Stomach (tissue), 9 donors: Measurements from ENCODE around the gene TTC38. TPM values are rescaled to one million over a fixed set of nuclear protein-coding genes. Genes with fewer than 3 reads are reported as not detected.

Experiments used
- DNase-seq, 2 donors: peaks; one replicate each; pipeline versions ENCODE4 v3.0.0 to v3.0.0-alpha.2; 2013 to 2019
- H3K27ac ChIP-seq, 5 donors: fragments of 200-600 bp in 4 of 5; sonication (generic) in 4 of 5; one replicate each; pipeline ENCODE4 v1.5.1; 2013 to 2019; ENCODE audit warnings: mild to moderate bottlenecking in 1 of 5, moderate library complexity in 1 of 5
- H3K27me3 ChIP-seq, 3 donors: fragments of 200-600 bp; sonication (generic); one replicate each; pipeline ENCODE4 v1.5.1; 2017 to 2019; ENCODE audit warnings: mixed run types in 1 of 3
- H3K36me3 ChIP-seq, 4 donors: fragments of 200-600 bp; sonication (generic); 1 replicate in 3 of 4; 2 replicates in 1 of 4; pipeline ENCODE4 v1.5.1; 2016 to 2019
- H3K4me1 ChIP-seq, 4 donors: fragments of 200-600 bp; sonication (generic); one replicate each; pipeline ENCODE4 v1.5.1; 2016 to 2019
- H3K4me3 ChIP-seq, 4 donors: fragments of 200-600 bp; sonication (generic) in 3 of 4; one replicate each; pipeline ENCODE4 v1.5.1; 2016 to 2019; ENCODE audit warnings: mild to moderate bottlenecking in 1 of 4
- H3K9me3 ChIP-seq, 4 donors: fragments of 200-600 bp; sonication (generic); one replicate each; pipeline ENCODE4 v1.5.1; 2016 to 2019
- EP300 ChIP-seq: sonication (generic); formaldehyde crosslinking; IDR thresholded peaks from one replicate; pipeline ENCODE4 v1.6.1; 2017; ENCODE audit warnings: antibody characterized with exemption
- POLR2A ChIP-seq, 4 donors: fragments of 450-650 bp; IDR thresholded peaks; one replicate each; pipeline ENCODE4 v1.6.1; 2016; ENCODE audit warnings: antibody characterized with exemption in 4 of 4, control low read depth in 2 of 4, mild to moderate bottlenecking in 1 of 4, moderate library complexity in 1 of 4
- POLR2AphosphoS5 ChIP-seq, 3 donors: sonication (generic); formaldehyde crosslinking; IDR thresholded peaks; one replicate each; pipeline ENCODE4 v1.6.1; 2016; ENCODE audit warnings: antibody characterized with exemption in 3 of 3
- WGBS, 5 donors: extraction: QIAGEN DNeasy Blood & Tissue Kit in 3 of 5; methylation state at CpG; one replicate each; pipeline versions ENCODE4 v1.1.5 to v1.1.7; 2013 to 2018; 5-methylcytosine and 5-hydroxymethylcytosine counted together
- intact Hi-C: fragments of 100-400 bp; cut with DNase I; formaldehyde crosslinking; loops from one replicate; pipeline ENCODE4 v1.15.1; 2023; ENCODE audit warnings: low total_unique reads
- polyA plus RNA-seq, 3 donors: library from polyadenylated mRNA; stranded (reverse); fragments of 200-250 nt; gene quantifications; one replicate each; pipeline ENCODE4 v1.2.3, GENCODE V29; 2013
- total RNA-seq, 5 donors: library from RNA; depleted of rRNA; stranded (reverse); fragments of >200 nt; gene quantifications; one replicate each; pipeline versions ENCODE4 v1.1.0 to v1.2.3, GENCODE V29; 2014 to 2016
- TF ChIP-seq, protein P1 (sequence below), 7 experiments: fragments of 450-650 bp in 4 of 7; fragments of 200-600 bp in 3 of 7; sonication (generic) in 3 of 7; IDR thresholded peaks; one replicate each; pipeline ENCODE4 v1.5.1; 2016 to 2019; ENCODE audit warnings: antibody characterized with exemption in 7 of 7, control low read depth in 2 of 7, mild to moderate bottlenecking in 1 of 7
- donor health status: healthy with polysubstance abuse.
- donor health status: Bipolar disorder and iron deficiency.
- donor health status: healthy.

The TTC38 gene
- total and polyA plus RNA-seq, 8 donors: 20.0 to 411 (median 38.4) TPM

DNA sequence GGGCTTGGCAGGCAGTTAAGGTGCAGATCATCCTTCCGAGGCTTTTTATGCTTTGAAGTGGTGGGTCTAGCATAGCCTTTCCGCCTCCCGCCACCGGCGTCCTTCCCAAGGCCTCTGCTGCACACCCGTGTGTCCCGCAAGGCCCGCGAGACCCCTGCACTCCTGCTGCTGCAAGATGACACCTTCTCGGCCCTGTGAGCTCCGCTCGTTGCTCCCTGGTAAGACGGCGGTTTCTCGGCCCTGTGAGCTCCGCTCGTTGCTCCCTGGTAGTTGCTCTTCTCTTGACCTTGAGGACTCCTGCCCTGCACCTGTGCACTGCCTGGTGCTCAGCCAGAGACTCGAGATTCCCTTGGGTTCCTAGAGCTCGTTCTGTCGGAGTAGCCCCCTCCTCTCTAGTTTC lies 49.8 kb downstream of the TTC38 start:
- peaks cover 0 to 38% (median 0%) of the 10 kb centered on the region in 4 donors for H3K36me3 ChIP-seq
- no peak overlapping the region for H3K27ac ChIP-seq
- no peak overlapping the region for H3K4me3 ChIP-seq
- peaks cover 0 to 2% (median 0%) of the 10 kb centered on the region in 4 donors for H3K4me1 ChIP-seq
- intact Hi-C loops: loop anchor here (5.0 kb wide), 2 partner anchors 320 to 395 kb away; no protein-coding TSS in a partner anchor
- H3K9me3 ChIP-seq: no peaks in the 10 kb centered on the region
- H3K27me3 ChIP-seq: no peaks in the 10 kb centered on the region
- TF ChIP-seq EP300 (no peak), POLR2AphosphoS5 (IDR thresholded peaks at IDR 0.05) (no peak), POLR2A (IDR thresholded peaks at IDR 0.05) (no peak)
- TF ChIP-seq, protein P1, sequence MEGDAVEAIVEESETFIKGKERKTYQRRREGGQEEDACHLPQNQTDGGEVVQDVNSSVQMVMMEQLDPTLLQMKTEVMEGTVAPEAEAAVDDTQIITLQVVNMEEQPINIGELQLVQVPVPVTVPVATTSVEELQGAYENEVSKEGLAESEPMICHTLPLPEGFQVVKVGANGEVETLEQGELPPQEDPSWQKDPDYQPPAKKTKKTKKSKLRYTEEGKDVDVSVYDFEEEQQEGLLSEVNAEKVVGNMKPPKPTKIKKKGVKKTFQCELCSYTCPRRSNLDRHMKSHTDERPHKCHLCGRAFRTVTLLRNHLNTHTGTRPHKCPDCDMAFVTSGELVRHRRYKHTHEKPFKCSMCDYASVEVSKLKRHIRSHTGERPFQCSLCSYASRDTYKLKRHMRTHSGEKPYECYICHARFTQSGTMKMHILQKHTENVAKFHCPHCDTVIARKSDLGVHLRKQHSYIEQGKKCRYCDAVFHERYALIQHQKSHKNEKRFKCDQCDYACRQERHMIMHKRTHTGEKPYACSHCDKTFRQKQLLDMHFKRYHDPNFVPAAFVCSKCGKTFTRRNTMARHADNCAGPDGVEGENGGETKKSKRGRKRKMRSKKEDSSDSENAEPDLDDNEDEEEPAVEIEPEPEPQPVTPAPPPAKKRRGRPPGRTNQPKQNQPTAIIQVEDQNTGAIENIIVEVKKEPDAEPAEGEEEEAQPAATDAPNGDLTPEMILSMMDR (IDR thresholded peaks at IDR 0.05): no peak
- 88 to 94% (median 91%) methylated on average over 13 to 20 of the region's 20 CpGs for WGBS, 5 donors
- no peak for DNase-seq

DNA sequence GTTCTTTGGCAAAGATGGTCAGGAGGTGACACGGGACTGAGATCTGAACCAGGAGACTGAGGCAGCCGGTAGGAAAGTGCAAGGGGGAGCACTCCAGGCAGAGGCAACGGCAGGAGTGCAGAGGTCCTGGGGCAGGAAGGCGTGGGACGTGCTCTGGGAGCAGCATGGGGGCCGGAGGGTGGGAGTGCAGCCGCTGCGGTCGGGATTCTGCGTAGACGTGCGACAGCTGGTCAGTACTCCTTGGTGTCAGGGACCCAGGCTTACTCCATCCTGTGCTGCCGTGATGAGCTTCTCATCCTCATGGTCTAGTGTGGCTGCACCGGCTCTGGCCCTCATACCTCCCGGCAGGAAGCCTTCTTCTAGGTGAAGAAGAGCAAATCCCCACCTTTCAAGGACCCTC lies 50.8 kb downstream of the TTC38 start:
- Histone ChIP-seq H3K4me1 (peaks cover 0 to 2% (median 0%) of the 10 kb centered on the region in 4 donors), H3K4me3 (no peak overlapping the region), H3K27ac (no peak overlapping the region), H3K36me3 (peaks cover 0 to 47% (median 0%) of the 10 kb centered on the region in 4 donors), H3K9me3 (no peaks in the 10 kb centered on the region), H3K27me3 (no peaks in the 10 kb centered on the region)
- WGBS, 5 donors: 90 to 97% (median 95%) methylated on average over 15 of the region's 15 CpGs
- intact Hi-C loops: loop anchor here (5.0 kb wide), 2 partner anchors 321 to 396 kb away; no protein-coding TSS in a partner anchor
- TF ChIP-seq POLR2A (IDR thresholded peaks at IDR 0.05) (no peak), EP300 (no peak), POLR2AphosphoS5 (IDR thresholded peaks at IDR 0.05) (no peak)
- TF ChIP-seq, protein P1 (IDR thresholded peaks at IDR 0.05): no peak
- no peak for DNase-seq

DNA sequence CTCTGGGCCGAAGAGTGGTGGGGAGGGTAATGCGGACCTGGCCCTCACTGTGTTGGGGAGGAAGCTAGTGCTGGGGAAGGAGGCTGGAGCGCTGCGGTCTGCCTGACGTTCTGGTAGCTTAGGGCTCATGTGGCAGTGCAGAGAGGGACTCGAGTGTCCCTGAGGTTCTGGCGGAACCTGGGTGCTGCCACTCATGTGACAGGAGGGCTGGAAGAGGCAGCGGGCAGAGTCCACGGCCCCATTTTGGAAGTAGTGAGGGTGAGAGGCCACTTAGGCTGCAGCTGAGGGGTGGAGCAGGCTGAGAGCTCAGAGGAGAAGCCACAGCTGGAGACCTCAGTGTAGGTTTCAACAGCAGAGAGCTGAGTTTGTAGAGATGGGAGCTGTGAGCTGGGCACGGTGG lies 51.5 kb downstream of the TTC38 start:
- Histone ChIP-seq H3K36me3 (peaks cover 0 to 55% (median 0%) of the 10 kb centered on the region in 4 donors), H3K4me1 (peaks cover 0 to 2% (median 0%) of the 10 kb centered on the region in 4 donors), H3K27me3 (no peaks in the 10 kb centered on the region), H3K4me3 (no peak overlapping the region), H3K27ac (no peak overlapping the region), H3K9me3 (no peaks in the 10 kb centered on the region)
- intact Hi-C loops: loop anchor here (5.0 kb wide), 2 partner anchors 322 to 397 kb away; no protein-coding TSS in a partner anchor
- 95 to 98% (median 96%) methylated on average over 9 to 10 of the region's 10 CpGs for WGBS, 5 donors
- TF ChIP-seq POLR2A (IDR thresholded peaks at IDR 0.05): no peak
- TF ChIP-seq, protein P1 (IDR thresholded peaks at IDR 0.05): no peak
- TF ChIP-seq POLR2AphosphoS5 (IDR thresholded peaks at IDR 0.05): no peak
- TF ChIP-seq EP300: no peak
- no peak for DNase-seq

DNA sequence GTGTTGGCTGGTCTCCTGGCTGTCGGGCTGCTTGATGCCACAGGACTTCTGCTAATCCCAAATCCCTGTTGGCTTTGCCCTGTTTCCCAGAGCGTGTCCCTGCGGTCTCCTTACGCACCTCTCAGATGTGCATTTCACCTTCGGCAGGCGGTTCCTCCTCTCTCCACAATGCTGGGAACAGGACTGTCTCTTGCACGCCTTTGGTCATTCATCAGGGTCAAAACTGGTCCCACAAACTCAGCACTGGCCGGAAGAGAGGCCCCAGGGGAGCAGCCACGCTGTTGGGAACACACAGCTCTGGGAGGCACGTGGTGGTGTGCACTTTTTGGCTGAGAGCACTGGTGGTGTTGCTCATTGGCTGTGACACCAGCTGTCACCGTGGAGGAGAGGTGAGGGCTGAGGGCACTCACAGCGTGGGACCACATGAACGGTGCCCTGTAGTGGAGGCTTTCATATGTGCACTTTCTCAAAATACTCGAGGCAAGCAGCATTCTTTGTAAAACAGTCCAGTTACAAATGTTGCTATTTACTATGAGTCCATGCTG lies 52.4 kb downstream of the TTC38 start:
- intact Hi-C loops: no loop called here
- H3K27me3 ChIP-seq: no peaks in the 10 kb centered on the region
- TF ChIP-seq POLR2AphosphoS5 (IDR thresholded peaks at IDR 0.05): no peak
- TF ChIP-seq, protein P1 (IDR thresholded peaks at IDR 0.05): no peak
- no peak for TF ChIP-seq EP300
- TF ChIP-seq POLR2A (IDR thresholded peaks at IDR 0.05): no peak
- no peak for DNase-seq
- no peak overlapping the region for H3K27ac ChIP-seq
- H3K9me3 ChIP-seq: no peaks in the 10 kb centered on the region
- WGBS, 5 donors: 90 to 95% (median 94%) methylated on average over 11 to 14 of the region's 14 CpGs
- H3K4me3 ChIP-seq: no peak overlapping the region
- no peaks in the 10 kb centered on the region for H3K4me1 ChIP-seq
- H3K36me3 ChIP-seq: peaks cover 0 to 60% (median 0%) of the 10 kb centered on the region in 4 donors
